ENCODE measurements around the gene ZNF688. TPM values are rescaled to one million over a fixed set of nuclear protein-coding genes. Genes with fewer than 3 reads are reported as not detected.

Gene ZNF688
- 3.6 and 6.2 TPM in 2 replicates for total RNA-seq (ENCODE audit: low replicate concordance)

DNA sequence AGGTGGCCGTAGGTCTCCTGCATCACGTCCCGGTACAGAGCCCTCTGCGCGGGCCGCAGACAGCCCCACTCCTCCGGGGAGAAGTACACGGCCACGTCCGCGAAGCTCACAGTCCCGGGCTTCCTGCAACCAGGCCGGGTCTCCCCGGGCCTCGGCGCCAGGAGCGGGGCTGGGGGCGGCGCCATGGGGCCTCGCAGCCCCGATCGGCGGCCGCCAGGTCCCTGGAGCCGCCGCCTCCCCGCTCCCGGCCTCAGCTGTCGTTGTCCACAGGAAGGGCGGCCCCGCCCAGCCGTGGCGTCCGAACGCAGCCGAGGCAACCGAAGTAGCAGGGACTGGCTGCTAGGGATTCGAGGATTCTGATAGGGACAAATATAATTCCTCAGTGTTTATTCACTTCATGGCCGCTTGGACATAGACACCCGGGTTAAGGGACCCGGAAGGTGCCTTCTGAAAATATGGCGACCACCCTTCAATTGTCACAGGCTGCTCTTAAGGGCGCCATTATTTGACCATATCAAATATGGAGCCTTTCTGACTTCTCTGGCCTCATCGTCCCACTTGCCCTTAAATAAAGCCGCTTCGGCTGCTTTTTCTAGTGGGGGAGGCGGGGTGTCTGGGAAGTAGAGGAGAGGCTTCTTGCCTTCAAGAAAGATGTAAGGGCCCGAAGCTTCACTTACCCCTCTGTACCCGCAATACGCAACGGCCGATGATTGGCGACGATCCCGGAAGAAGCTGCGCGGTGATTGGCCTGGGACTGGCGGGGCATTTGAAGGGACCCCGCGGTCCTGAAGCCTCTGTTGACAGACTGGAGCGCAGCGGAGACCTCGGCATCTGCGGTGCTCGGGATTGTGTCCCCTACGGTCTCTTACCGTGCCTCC, at the start of gene ZNF688:
TSS of gene ZNF688 (minus strand) at position 270 of the 878 bp plus-strand sequence. CDS start at position 185, 85 bp downstream.
- Mint-ChIP-seq H3K4me1 (peaks cover 17% of the 10 kb centered on the region), H3K9me3 (no peaks in the 10 kb centered on the region), H3K4me3 (peak within 1 kb of the TSS; percentile 95), H3K27ac (peak within 1 kb of the TSS; percentile 98), H3K27me3 (ENCODE audit: insufficient read depth, low read depth) (peaks cover 7% of the 10 kb centered on the region), H3K36me3 (no peaks in the 10 kb centered on the region)
- H3K79me2 ChIP-seq (ENCODE audit: low read depth): no peaks in the 10 kb centered on the region
- no peaks in the 10 kb centered on the region for H3K9me3 ChIP-seq (ENCODE audit: low read depth)
- H3K4me3 ChIP-seq: peak within 1 kb of the TSS; percentile 72
- peaks cover 10% of the 10 kb centered on the region for H3K4me1 ChIP-seq
- peak within 1 kb of the TSS; percentile 67 for H3K27ac ChIP-seq
- H4K20me1 ChIP-seq (ENCODE audit: low read depth): peaks cover 3% of the 10 kb centered on the region
- no peaks in the 10 kb centered on the region for H3K27me3 ChIP-seq
- peak; percentile 96 for DNase-seq (ENCODE audit: low spot score)
- H3K4me2 ChIP-seq: peak within 1 kb of the TSS; percentile 93
- peaks cover 32% of the 10 kb centered on the region for H3F3A ChIP-seq (ENCODE audit: low read depth)
- H3K9ac ChIP-seq: peak within 1 kb of the TSS; percentile 53
- peak within 1 kb of the TSS; percentile 90 for H2AFZ ChIP-seq (replicated peaks)
- no peak for TF ChIP-seq EZH2 (IDR thresholded peaks at IDR 0.05)
- TF ChIP-seq EZH2phosphoT487 (IDR thresholded peaks at IDR 0.05): no peak
- TF ChIP-seq, protein P1, sequence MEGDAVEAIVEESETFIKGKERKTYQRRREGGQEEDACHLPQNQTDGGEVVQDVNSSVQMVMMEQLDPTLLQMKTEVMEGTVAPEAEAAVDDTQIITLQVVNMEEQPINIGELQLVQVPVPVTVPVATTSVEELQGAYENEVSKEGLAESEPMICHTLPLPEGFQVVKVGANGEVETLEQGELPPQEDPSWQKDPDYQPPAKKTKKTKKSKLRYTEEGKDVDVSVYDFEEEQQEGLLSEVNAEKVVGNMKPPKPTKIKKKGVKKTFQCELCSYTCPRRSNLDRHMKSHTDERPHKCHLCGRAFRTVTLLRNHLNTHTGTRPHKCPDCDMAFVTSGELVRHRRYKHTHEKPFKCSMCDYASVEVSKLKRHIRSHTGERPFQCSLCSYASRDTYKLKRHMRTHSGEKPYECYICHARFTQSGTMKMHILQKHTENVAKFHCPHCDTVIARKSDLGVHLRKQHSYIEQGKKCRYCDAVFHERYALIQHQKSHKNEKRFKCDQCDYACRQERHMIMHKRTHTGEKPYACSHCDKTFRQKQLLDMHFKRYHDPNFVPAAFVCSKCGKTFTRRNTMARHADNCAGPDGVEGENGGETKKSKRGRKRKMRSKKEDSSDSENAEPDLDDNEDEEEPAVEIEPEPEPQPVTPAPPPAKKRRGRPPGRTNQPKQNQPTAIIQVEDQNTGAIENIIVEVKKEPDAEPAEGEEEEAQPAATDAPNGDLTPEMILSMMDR (IDR thresholded peaks at IDR 0.05): no peak
- H3K36me3 ChIP-seq: no peaks in the 10 kb centered on the region

DNA sequence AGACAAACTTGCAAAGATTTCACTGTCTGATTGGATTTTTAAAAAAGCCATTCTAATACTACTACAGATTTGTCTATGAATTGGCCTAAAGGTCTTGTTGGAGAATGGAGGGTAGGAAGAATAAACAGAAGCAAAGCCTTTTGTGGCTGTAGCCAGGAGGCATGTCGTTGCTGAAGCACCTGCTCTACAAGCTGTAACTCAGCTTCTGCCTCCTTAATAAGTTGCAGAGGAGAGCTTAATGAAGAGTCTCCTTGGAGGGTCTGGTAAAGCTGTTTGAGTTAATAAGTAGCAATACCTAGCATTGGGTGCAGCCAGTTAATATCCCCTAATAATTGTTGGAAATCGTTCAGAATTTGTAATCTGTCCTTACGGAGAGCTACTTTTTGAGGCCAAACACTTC, 48.7 kb upstream of the ZNF688 start:
- H3K27ac Mint-ChIP-seq: no peak overlapping the region
- peaks cover 9% of the 10 kb centered on the region for H3K4me1 ChIP-seq
- no peaks in the 10 kb centered on the region for H3K36me3 ChIP-seq
- peaks cover 4% of the 10 kb centered on the region for H3K27me3 Mint-ChIP-seq (ENCODE audit: insufficient read depth, low read depth)
- no peaks in the 10 kb centered on the region for H3F3A ChIP-seq (ENCODE audit: low read depth)
- H4K20me1 ChIP-seq (ENCODE audit: low read depth): no peaks in the 10 kb centered on the region
- no peak overlapping the region for H3K9ac ChIP-seq
- H3K9me3 Mint-ChIP-seq: peaks cover 7% of the 10 kb centered on the region
- H3K79me2 ChIP-seq (ENCODE audit: low read depth): no peaks in the 10 kb centered on the region
- H3K4me3 Mint-ChIP-seq: no peak overlapping the region
- H3K36me3 Mint-ChIP-seq: peaks cover 4% of the 10 kb centered on the region
- H3K4me3 ChIP-seq: no peak overlapping the region
- H3K4me1 Mint-ChIP-seq: peaks cover 43% of the 10 kb centered on the region
- no peak overlapping the region for H3K27ac ChIP-seq
- no peaks in the 10 kb centered on the region for H3K27me3 ChIP-seq
- no peak overlapping the region for H2AFZ ChIP-seq (replicated peaks)
- TF ChIP-seq, protein P1 (IDR thresholded peaks at IDR 0.05): no peak
- TF ChIP-seq EZH2 (IDR thresholded peaks at IDR 0.05): no peak
- TF ChIP-seq EZH2phosphoT487 (IDR thresholded peaks at IDR 0.05): no peak
- no peak for DNase-seq (ENCODE audit: low spot score)
- no peaks in the 10 kb centered on the region for H3K9me3 ChIP-seq (ENCODE audit: low read depth)
- no peak overlapping the region for H3K4me2 ChIP-seq

GRCh38 chr16:30619638-30620037, 48.1 kb upstream of the ZNF688 start:
- H3K9ac ChIP-seq: no peak overlapping the region
- no peaks in the 10 kb centered on the region for H3K36me3 ChIP-seq
- Mint-ChIP-seq H3K36me3 (peaks cover 4% of the 10 kb centered on the region), H3K9me3 (peaks cover 7% of the 10 kb centered on the region), H3K27me3 (ENCODE audit: insufficient read depth, low read depth) (peaks cover 4% of the 10 kb centered on the region), H3K4me1 (peaks cover 43% of the 10 kb centered on the region), H3K27ac (no peak overlapping the region), H3K4me3 (no peak overlapping the region)
- H3K27ac ChIP-seq: no peak overlapping the region
- H3K4me2 ChIP-seq: no peak overlapping the region
- no peak overlapping the region for H3K4me3 ChIP-seq
- H3K27me3 ChIP-seq: no peaks in the 10 kb centered on the region
- H3K4me1 ChIP-seq: peaks cover 9% of the 10 kb centered on the region
- H3K9me3 ChIP-seq (ENCODE audit: low read depth): no peaks in the 10 kb centered on the region
- DNase-seq (ENCODE audit: low spot score): no peak
- TF ChIP-seq, protein P1 (IDR thresholded peaks at IDR 0.05): no peak
- TF ChIP-seq EZH2 (IDR thresholded peaks at IDR 0.05) (no peak), EZH2phosphoT487 (IDR thresholded peaks at IDR 0.05) (no peak)
- H3F3A ChIP-seq (ENCODE audit: low read depth): no peaks in the 10 kb centered on the region
- no peaks in the 10 kb centered on the region for H3K79me2 ChIP-seq (ENCODE audit: low read depth)
- no peak overlapping the region for H2AFZ ChIP-seq (replicated peaks)
- no peaks in the 10 kb centered on the region for H4K20me1 ChIP-seq (ENCODE audit: low read depth)
